ENCODE measurements around the gene PSMB5. TPM values are rescaled to one million over a fixed set of nuclear protein-coding genes. Genes with fewer than 3 reads are reported as not detected.

Gene PSMB5
- total RNA-seq, 3 donors from 2014 or later (not counting 1 experiment from before 2014, with no cell fraction given): 15.7 to 19.1 (median 16.4) TPM

- no peaks in the 10 kb centered on the region for H3K4me1 ChIP-seq (ENCODE audit: control insufficient read depth, insufficient read depth, low read length)
These were observed 11.5 kb downstream of the PSMB5 start for GRCh38 chr14:23023022-23023794.

GRCh38 chr14:23021889-23022442 is 12.7 kb downstream of the PSMB5 start:
- Histone ChIP-seq H3K36me3 (ENCODE audit: control insufficient read depth, insufficient read depth, low read length) (peaks cover 12% of the 10 kb centered on the region), H3K27ac (ENCODE audit: low read length) (no peak overlapping the region), H3K4me3 (ENCODE audit: low read length) (no peak overlapping the region), H3K4me1 (ENCODE audit: control insufficient read depth, insufficient read depth, low read length) (no peaks in the 10 kb centered on the region), H3K27me3 (ENCODE audit: control insufficient read depth, insufficient read depth, low read length) (no peaks in the 10 kb centered on the region), H3K9me3 (ENCODE audit: control insufficient read depth, insufficient read depth, low read length) (no peaks in the 10 kb centered on the region)
- peaks cover 5 to 13% of the 10 kb centered on the region in 2 donors for H3K4me1 Mint-ChIP-seq
- 86% methylated on average over 7 of the region's 7 CpGs for WGBS (ENCODE audit: insufficient coverage)
- H3K27me3 Mint-ChIP-seq (ENCODE audit: low read depth in 2 of 2): no peaks in the 10 kb centered on the region
- TF ChIP-seq CTCF (IDR thresholded peaks at IDR 0.05): no peak
- H3K4me3 Mint-ChIP-seq: no peak overlapping the region
- intact Hi-C loops (cut with micrococcal nuclease): no loop called here
- H3K27ac Mint-ChIP-seq: no peak overlapping the region
- ATAC-seq (no peak), DNase-seq (no peak)
- peaks cover 13% of the 10 kb centered on the region for H3K36me3 Mint-ChIP-seq
- no peaks in the 10 kb centered on the region for H3K9me3 Mint-ChIP-seq

More at GRCh38 chr14:23023022-23023794, 11.5 kb downstream of the PSMB5 start:
- Mint-ChIP-seq H3K4me3 (no peak overlapping the region), H3K36me3 (peaks cover 13% of the 10 kb centered on the region), H3K27ac (peak overlapping the region in 1 of 2 donors; percentile 13), H3K4me1 (peaks cover 10 to 13% of the 10 kb centered on the region in 2 donors), H3K9me3 (no peaks in the 10 kb centered on the region), H3K27me3 (ENCODE audit: low read depth in 2 of 2) (no peaks in the 10 kb centered on the region)
- intact Hi-C loops (cut with micrococcal nuclease): no loop called here
- peaks cover 17% of the 10 kb centered on the region for H3K36me3 ChIP-seq (ENCODE audit: control insufficient read depth, insufficient read depth, low read length)
- no peaks in the 10 kb centered on the region for H3K27me3 ChIP-seq (ENCODE audit: control insufficient read depth, insufficient read depth, low read length)
- H3K27ac ChIP-seq (ENCODE audit: low read length): no peak overlapping the region
- ATAC-seq (no peak), DNase-seq (peak in 1 of 2 donors; percentile 35)
- TF ChIP-seq CTCF (IDR thresholded peaks at IDR 0.05): no peak
- 91% methylated on average over 7 of the region's 8 CpGs for WGBS (ENCODE audit: insufficient coverage)
- H3K4me3 ChIP-seq (ENCODE audit: low read length): no peak overlapping the region
- H3K9me3 ChIP-seq (ENCODE audit: control insufficient read depth, insufficient read depth, low read length): no peaks in the 10 kb centered on the region

GRCh38 chr14:23021434-23021833 is 13.3 kb downstream of the PSMB5 start:
- Mint-ChIP-seq H3K36me3 (peaks cover 13% of the 10 kb centered on the region), H3K27ac (no peak overlapping the region), H3K9me3 (no peaks in the 10 kb centered on the region), H3K4me1 (peaks cover 5 to 13% of the 10 kb centered on the region in 2 donors), H3K27me3 (ENCODE audit: low read depth in 2 of 2) (no peaks in the 10 kb centered on the region), H3K4me3 (no peak overlapping the region)
- TF ChIP-seq CTCF (IDR thresholded peaks at IDR 0.05): no peak
- H3K4me3 ChIP-seq (ENCODE audit: low read length): no peak overlapping the region
- 95% methylated on average over 9 of the region's 9 CpGs for WGBS (ENCODE audit: insufficient coverage)
- no peak for DNase-seq
- no peaks in the 10 kb centered on the region for H3K9me3 ChIP-seq (ENCODE audit: control insufficient read depth, insufficient read depth, low read length)
- H3K27me3 ChIP-seq (ENCODE audit: control insufficient read depth, insufficient read depth, low read length): no peaks in the 10 kb centered on the region
- ATAC-seq: no peak
- peaks cover 11% of the 10 kb centered on the region for H3K36me3 ChIP-seq (ENCODE audit: control insufficient read depth, insufficient read depth, low read length)
- no peak overlapping the region for H3K27ac ChIP-seq (ENCODE audit: low read length)
- intact Hi-C loops (cut with micrococcal nuclease): no loop called here
- H3K4me1 ChIP-seq (ENCODE audit: control insufficient read depth, insufficient read depth, low read length): no peaks in the 10 kb centered on the region
